Keratinocyte (primary cell): ENCODE results near the gene STARD10.

Source experiments
- CTCF ChIP-seq, 3 experiments: IDR thresholded peaks in 1 of 3; conservative IDR thresholded peaks in 1 of 3; optimal IDR thresholded peaks in 1 of 3; 2 replicates in 2 of 3; 3 replicates in 1 of 3; pipeline versions ENCODE3 to v1.5.1; 2011; ENCODE audit warnings: low read length in 3 of 3, mild to moderate bottlenecking in 3 of 3, moderate library complexity in 2 of 3, control low read depth in 1 of 3, inconsistent platforms in 1 of 3; ENCODE audit not compliant: insufficient read depth in 2 of 3; ENCODE audit errors: extremely low read depth in 1 of 3
- EZH2 ChIP-seq: IDR thresholded peaks from one replicate; pipeline ENCODE4 v1.6.1; 2012; ENCODE audit warnings: inconsistent platforms, mild to moderate bottlenecking, low read length, moderate library complexity

- TF ChIP-seq CTCF (optimal IDR thresholded peaks at IDR 0.05 in 1 of 3, IDR thresholded peaks at IDR 0.05 in 1 of 3, conservative IDR thresholded peaks at IDR 0.05 in 1 of 3; ENCODE audit: extremely low read depth in 1 of 3, insufficient read depth in 2 of 3, low read length in 3 of 3) (no peak), EZH2 (no peak)
Observed at GRCh38 chr11:72828692-72829101, 34.9 kb upstream of the STARD10 start.
